Keratinocyte (primary cell): ENCODE results near the gene LRRC70.

Experiments
- CTCF ChIP-seq, 3 experiments: IDR thresholded peaks in 1 of 3; conservative IDR thresholded peaks in 1 of 3; optimal IDR thresholded peaks in 1 of 3; 2 replicates in 2 of 3; 3 replicates in 1 of 3; pipeline versions ENCODE3 to v1.5.1; 2011; ENCODE audit warnings: low read length in 3 of 3, mild to moderate bottlenecking in 3 of 3, moderate library complexity in 2 of 3, control low read depth in 1 of 3, inconsistent platforms in 1 of 3; ENCODE audit not compliant: insufficient read depth in 2 of 3; ENCODE audit errors: extremely low read depth in 1 of 3
- EZH2 ChIP-seq: IDR thresholded peaks from one replicate; pipeline ENCODE4 v1.6.1; 2012; ENCODE audit warnings: inconsistent platforms, mild to moderate bottlenecking, low read length, moderate library complexity

GRCh38 chr5:62608529-62609511, 30.2 kb downstream of the LRRC70 start:
- TF ChIP-seq EZH2, result no peak
- no peak for TF ChIP-seq CTCF (optimal IDR thresholded peaks at IDR 0.05 in 1 of 3, IDR thresholded peaks at IDR 0.05 in 1 of 3, conservative IDR thresholded peaks at IDR 0.05 in 1 of 3; ENCODE audit: extremely low read depth in 1 of 3, insufficient read depth in 2 of 3, low read length in 3 of 3)
